HEK293 (cell line): Measurements from ENCODE around the gene JADE3.

Source experiments
- CTCF ChIA-PET: fragments of 350-600 bp; formaldehyde crosslinking; extraction: SDS; loops from one replicate; lab custom pipeline; 2021; ENCODE audit warnings: antibody characterized with exemption; lab: Yijun Ruan, JAX
- POLR2A ChIA-PET: fragments of 300-600 bp; formaldehyde crosslinking; extraction: SDS; loops from one replicate; lab custom pipeline; 2020; ENCODE audit warnings: antibody characterized with exemption, inconsistent platforms; lab: Yijun Ruan, JAX
- H3K27ac ChIP-seq: fragments of 200-500 bp; sonication (Bioruptor generic); 2 replicates; pipeline ENCODE4 v1.5.1; 2014; ENCODE audit warnings: low read depth, low read length, control low read depth, inconsistent platforms; ENCODE audit errors: extremely low read depth
- H3K36me3 ChIP-seq, 2 experiments: fragments of 200-500 bp in 1 of 2; sonication (Bioruptor generic) in 1 of 2; 1 replicate in 1 of 2; 2 replicates in 1 of 2; pipeline ENCODE4 v1.5.1; 2014 to 2017; ENCODE audit warnings: inconsistent platforms in 2 of 2, low read length in 2 of 2; ENCODE audit not compliant: control insufficient read depth in 2 of 2, insufficient read depth in 1 of 2
- H3K4me1 ChIP-seq: fragments of 200-500 bp; sonication (Bioruptor generic); 2 replicates; pipeline ENCODE4 v1.5.1; 2014; ENCODE audit warnings: mild to moderate bottlenecking, low read length, inconsistent platforms; ENCODE audit not compliant: control insufficient read depth, insufficient read depth
- H3K4me3 ChIP-seq: 2 replicates; pipeline ENCODE4 v1.5.1; 2011; ENCODE audit warnings: low read depth, mild to moderate bottlenecking, control low read depth, low read length, moderate library complexity
- H3K9me3 ChIP-seq: fragments of 200-500 bp; sonication (Bioruptor generic); 2 replicates; pipeline ENCODE4 v1.5.1; 2014; ENCODE audit warnings: low read depth, low read length, inconsistent platforms; ENCODE audit not compliant: control insufficient read depth, insufficient read depth
- GFI1B ChIP-seq: fragments of 450-650 bp; formaldehyde crosslinking; IDR thresholded peaks from 2 replicates; pipeline ENCODE4 v1.5.1; 2016; ENCODE audit warnings: missing biosample characterization, missing genetic modification characterization
- KLF1 ChIP-seq: fragments of 450-650 bp; formaldehyde crosslinking; IDR thresholded peaks from 2 replicates; pipeline ENCODE4 v1.5.1; 2016; ENCODE audit warnings: missing biosample characterization, missing genetic modification characterization
- SP2 ChIP-seq: fragments of 450-650 bp; formaldehyde crosslinking; IDR thresholded peaks from 2 replicates; pipeline ENCODE4 v1.5.1; 2016; ENCODE audit warnings: missing biosample characterization, missing genetic modification characterization
- TCF7L2 ChIP-seq: IDR thresholded peaks from 2 replicates; pipeline ENCODE4 v1.6.1; 2011; ENCODE audit warnings: low read depth, mild to moderate bottlenecking, inconsistent platforms, low read length, moderate library complexity, borderline replicate concordance
- ZNF138 ChIP-seq: fragments of 450-650 bp; formaldehyde crosslinking; IDR thresholded peaks from 2 replicates; pipeline ENCODE4 v1.5.1; 2016; ENCODE audit warnings: missing biosample characterization, missing genetic modification characterization, borderline replicate concordance
- ZNF140 ChIP-seq: fragments of 450-650 bp; formaldehyde crosslinking; IDR thresholded peaks from 2 replicates; pipeline ENCODE4 v1.5.1; 2016; ENCODE audit warnings: missing biosample characterization, missing genetic modification characterization
- ZNF169 ChIP-seq: fragments of 450-650 bp; formaldehyde crosslinking; IDR thresholded peaks from 2 replicates; pipeline ENCODE4 v1.5.1; 2016; ENCODE audit warnings: missing biosample characterization, missing genetic modification characterization
- ZNF223 ChIP-seq: fragments of 450-650 bp; formaldehyde crosslinking; IDR thresholded peaks from 2 replicates; pipeline ENCODE4 v1.5.1; 2016; ENCODE audit warnings: missing biosample characterization, missing genetic modification characterization
- ZNF473 ChIP-seq: fragments of 450-650 bp; formaldehyde crosslinking; IDR thresholded peaks from 2 replicates; pipeline ENCODE4 v1.5.1; 2017; ENCODE audit warnings: missing biosample characterization, missing genetic modification characterization
- ZNF561 ChIP-seq: fragments of 450-650 bp; IDR thresholded peaks from 2 replicates; pipeline ENCODE4 v1.5.1; 2018; ENCODE audit warnings: missing biosample characterization, missing genetic modification characterization, borderline replicate concordance
- ZNF600 ChIP-seq: fragments of 450-650 bp; formaldehyde crosslinking; IDR thresholded peaks from 2 replicates; pipeline ENCODE4 v1.5.1; 2016; ENCODE audit warnings: missing biosample characterization, missing genetic modification characterization
- ZNF664 ChIP-seq: fragments of 450-650 bp; formaldehyde crosslinking; IDR thresholded peaks from 2 replicates; pipeline ENCODE4 v1.5.1; 2016; ENCODE audit warnings: missing biosample characterization, missing genetic modification characterization
- ZNF670 ChIP-seq: fragments of 450-650 bp; formaldehyde crosslinking; IDR thresholded peaks from 2 replicates; pipeline ENCODE4 v1.5.1; 2016; ENCODE audit warnings: missing biosample characterization, missing genetic modification characterization, low read depth
- ZNF768 ChIP-seq: fragments of 450-650 bp; formaldehyde crosslinking; IDR thresholded peaks from 2 replicates; pipeline ENCODE4 v1.5.1; 2018; ENCODE audit warnings: missing biosample characterization, mild to moderate bottlenecking, missing genetic modification characterization
- ZNF776 ChIP-seq: fragments of 450-650 bp; formaldehyde crosslinking; IDR thresholded peaks from 2 replicates; pipeline ENCODE4 v1.5.0; 2017; ENCODE audit warnings: missing biosample characterization, missing genetic modification characterization, borderline replicate concordance
- ZNF843 ChIP-seq: fragments of 450-650 bp; formaldehyde crosslinking; IDR thresholded peaks from 2 replicates; pipeline ENCODE4 v1.5.1; 2016; ENCODE audit warnings: missing biosample characterization, missing genetic modification characterization
- TF ChIP-seq, protein P1 (sequence below): fragments of 450-650 bp; formaldehyde crosslinking; IDR thresholded peaks from 2 replicates; pipeline ENCODE4 v1.5.1; 2016; ENCODE audit warnings: missing biosample characterization, missing genetic modification characterization
- TF ChIP-seq, protein P2 (sequence below): fragments of 450-650 bp; formaldehyde crosslinking; IDR thresholded peaks from 2 replicates; pipeline ENCODE4 v1.5.1; 2016; ENCODE audit warnings: missing biosample characterization, missing genetic modification characterization
- TF ChIP-seq, protein P3 (sequence below): fragments of 450-650 bp; formaldehyde crosslinking; IDR thresholded peaks from 2 replicates; pipeline ENCODE4 v1.5.1; 2016; ENCODE audit warnings: missing biosample characterization, missing genetic modification characterization
- TF ChIP-seq, protein P4 (sequence below): fragments of 450-650 bp; formaldehyde crosslinking; IDR thresholded peaks from 2 replicates; pipeline ENCODE4 v1.5.1; 2016; ENCODE audit warnings: missing biosample characterization, missing genetic modification characterization

The JADE3 gene

DNA sequence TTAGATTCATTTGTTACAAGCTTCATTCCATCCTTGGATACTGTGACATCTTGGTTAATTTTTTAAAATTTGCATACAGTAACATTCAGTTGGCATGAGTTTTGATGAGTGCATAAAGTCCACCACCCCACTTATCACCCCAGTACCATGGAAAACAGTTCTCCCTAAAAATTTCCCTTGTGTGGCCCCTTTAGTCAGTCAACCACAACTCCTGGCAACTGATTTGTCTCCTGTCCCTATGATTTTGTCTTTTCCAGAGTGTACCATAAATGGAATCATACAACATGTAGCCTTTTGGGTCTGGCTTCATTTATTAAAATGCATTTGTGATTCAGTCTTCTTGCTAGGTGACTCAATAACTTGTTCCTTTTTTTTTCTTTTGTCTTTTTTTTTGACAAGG lies 45.5 kb upstream of the JADE3 start (continued):
- TF ChIP-seq ZNF670 (no peak), ZNF473 (no peak), SP2 (no peak), ZNF169 (no peak), ZNF776 (tag by site-specific recombination) (no peak)
- TF ChIP-seq, protein P1, sequence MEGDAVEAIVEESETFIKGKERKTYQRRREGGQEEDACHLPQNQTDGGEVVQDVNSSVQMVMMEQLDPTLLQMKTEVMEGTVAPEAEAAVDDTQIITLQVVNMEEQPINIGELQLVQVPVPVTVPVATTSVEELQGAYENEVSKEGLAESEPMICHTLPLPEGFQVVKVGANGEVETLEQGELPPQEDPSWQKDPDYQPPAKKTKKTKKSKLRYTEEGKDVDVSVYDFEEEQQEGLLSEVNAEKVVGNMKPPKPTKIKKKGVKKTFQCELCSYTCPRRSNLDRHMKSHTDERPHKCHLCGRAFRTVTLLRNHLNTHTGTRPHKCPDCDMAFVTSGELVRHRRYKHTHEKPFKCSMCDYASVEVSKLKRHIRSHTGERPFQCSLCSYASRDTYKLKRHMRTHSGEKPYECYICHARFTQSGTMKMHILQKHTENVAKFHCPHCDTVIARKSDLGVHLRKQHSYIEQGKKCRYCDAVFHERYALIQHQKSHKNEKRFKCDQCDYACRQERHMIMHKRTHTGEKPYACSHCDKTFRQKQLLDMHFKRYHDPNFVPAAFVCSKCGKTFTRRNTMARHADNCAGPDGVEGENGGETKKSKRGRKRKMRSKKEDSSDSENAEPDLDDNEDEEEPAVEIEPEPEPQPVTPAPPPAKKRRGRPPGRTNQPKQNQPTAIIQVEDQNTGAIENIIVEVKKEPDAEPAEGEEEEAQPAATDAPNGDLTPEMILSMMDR (tag by site-specific recombination): no peak
- TF ChIP-seq, protein P2, sequence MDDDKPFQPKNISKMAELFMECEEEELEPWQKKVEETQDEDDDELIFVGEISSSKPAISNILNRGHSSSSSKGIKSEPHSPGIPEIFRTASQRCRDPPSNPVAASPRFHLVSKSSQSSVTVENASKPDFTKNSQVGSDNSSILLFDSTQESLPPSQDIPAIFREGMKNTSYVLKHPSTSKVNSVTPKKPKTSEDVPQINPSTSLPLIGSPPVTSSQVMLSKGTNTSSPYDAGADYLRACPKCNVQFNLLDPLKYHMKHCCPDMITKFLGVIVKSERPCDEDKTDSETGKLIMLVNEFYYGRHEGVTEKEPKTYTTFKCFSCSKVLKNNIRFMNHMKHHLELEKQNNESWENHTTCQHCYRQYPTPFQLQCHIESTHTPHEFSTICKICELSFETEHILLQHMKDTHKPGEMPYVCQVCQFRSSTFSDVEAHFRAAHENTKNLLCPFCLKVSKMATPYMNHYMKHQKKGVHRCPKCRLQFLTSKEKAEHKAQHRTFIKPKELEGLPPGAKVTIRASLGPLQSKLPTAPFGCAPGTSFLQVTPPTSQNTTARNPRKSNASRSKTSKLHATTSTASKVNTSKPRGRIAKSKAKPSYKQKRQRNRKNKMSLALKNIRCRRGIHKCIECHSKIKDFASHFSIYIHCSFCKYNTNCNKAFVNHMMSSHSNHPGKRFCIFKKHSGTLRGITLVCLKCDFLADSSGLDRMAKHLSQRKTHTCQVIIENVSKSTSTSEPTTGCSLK: no peak

DNA sequence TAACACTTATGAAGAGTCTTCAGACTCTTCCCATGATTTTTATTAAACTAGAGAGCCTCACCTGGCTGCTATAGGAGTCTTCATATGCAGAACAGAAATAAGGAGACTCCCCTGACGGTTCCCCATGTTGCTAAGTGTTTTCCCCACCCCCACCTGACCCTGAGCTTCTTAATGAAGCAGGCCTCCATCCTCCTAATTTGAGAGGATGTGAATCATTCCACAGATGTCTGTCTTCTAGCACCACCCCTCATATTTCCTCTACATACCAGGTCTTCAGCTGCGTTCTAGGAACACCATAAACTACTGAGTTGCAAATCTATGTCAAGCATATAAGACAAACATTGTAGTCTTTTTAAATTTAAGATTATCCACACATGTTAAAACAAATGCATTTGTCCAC lies 38.5 kb upstream of the JADE3 start:
- H3K9me3 ChIP-seq: no peaks in the 10 kb centered on the region
- CTCF ChIA-PET: interaction anchor here (0.7 to 1.1 kb wide), 2 partner anchors 30 to 39 kb away, joined by 4 read pairs; no protein-coding TSS in a partner anchor
- no peak overlapping the region for H3K4me3 ChIP-seq
- H3K36me3 ChIP-seq: no peaks in the 10 kb centered on the region; a peak in 1 of 3 replicates
- POLR2A ChIA-PET: no interaction called here
- TF ChIP-seq ZNF600 (no peak), KLF1 (tag by site-specific recombination) (no peak), ZNF138 (tag by site-specific recombination) (no peak), ZNF223 (tag by site-specific recombination) (no peak), ZNF561 (tag by site-specific recombination) (no peak), ZNF664 (tag by site-specific recombination) (no peak), ZNF140 (tag by site-specific recombination) (no peak), TCF7L2 (no peak), ZNF768 (tag by site-specific recombination) (no peak), GFI1B (tag by site-specific recombination) (no peak), ZNF843 (tag by site-specific recombination) (no peak)
- TF ChIP-seq, protein P3, sequence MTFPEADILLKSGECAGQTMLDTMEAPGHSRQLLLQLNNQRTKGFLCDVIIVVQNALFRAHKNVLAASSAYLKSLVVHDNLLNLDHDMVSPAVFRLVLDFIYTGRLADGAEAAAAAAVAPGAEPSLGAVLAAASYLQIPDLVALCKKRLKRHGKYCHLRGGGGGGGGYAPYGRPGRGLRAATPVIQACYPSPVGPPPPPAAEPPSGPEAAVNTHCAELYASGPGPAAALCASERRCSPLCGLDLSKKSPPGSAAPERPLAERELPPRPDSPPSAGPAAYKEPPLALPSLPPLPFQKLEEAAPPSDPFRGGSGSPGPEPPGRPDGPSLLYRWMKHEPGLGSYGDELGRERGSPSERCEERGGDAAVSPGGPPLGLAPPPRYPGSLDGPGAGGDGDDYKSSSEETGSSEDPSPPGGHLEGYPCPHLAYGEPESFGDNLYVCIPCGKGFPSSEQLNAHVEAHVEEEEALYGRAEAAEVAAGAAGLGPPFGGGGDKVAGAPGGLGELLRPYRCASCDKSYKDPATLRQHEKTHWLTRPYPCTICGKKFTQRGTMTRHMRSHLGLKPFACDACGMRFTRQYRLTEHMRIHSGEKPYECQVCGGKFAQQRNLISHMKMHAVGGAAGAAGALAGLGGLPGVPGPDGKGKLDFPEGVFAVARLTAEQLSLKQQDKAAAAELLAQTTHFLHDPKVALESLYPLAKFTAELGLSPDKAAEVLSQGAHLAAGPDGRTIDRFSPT (tag by site-specific recombination): no peak
- TF ChIP-seq, protein P4, sequence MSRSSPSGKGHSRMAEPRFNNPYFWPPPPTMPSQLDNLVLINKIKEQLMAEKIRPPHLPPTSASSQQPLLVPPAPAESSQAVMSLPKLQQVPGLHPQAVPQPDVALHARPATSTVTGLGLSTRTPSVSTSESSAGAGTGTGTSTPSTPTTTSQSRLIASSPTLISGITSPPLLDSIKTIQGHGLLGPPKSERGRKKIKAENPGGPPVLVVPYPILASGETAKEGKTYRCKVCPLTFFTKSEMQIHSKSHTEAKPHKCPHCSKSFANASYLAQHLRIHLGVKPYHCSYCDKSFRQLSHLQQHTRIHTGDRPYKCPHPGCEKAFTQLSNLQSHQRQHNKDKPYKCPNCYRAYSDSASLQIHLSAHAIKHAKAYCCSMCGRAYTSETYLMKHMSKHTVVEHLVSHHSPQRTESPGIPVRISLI (tag by site-specific recombination): no peak
- H3K4me1 ChIP-seq: no peaks in the 10 kb centered on the region
- no peak overlapping the region for H3K27ac ChIP-seq
